ENCODE results near the gene VRTN. TPM values are rescaled to one million over a fixed set of nuclear protein-coding genes. Genes with fewer than 3 reads are reported as not detected.
A peak's percentile ranks its signal among the peaks of the same experiment; 100 is the strongest.

The VRTN gene
- total RNA-seq, 4 donors from 2014 or later: not detected

GRCh38 chr14:74402401-74403251 lies 54.4 kb downstream of the VRTN start:
- no peak overlapping the region for H3K4me3 ChIP-seq
- 46 to 57% methylated on average over 9 to 10 of the region's 10 CpGs for WGBS, 2 donors
- no peaks in the 10 kb centered on the region for H3K9me3 ChIP-seq
- peak overlapping the region in 1 of 4 donors; percentile 56 for H3K27ac ChIP-seq
- TF ChIP-seq POLR2A (IDR thresholded peaks at IDR 0.05) (no peak), EP300 (IDR thresholded peaks at IDR 0.05) (no peak)
- TF ChIP-seq, protein P1, sequence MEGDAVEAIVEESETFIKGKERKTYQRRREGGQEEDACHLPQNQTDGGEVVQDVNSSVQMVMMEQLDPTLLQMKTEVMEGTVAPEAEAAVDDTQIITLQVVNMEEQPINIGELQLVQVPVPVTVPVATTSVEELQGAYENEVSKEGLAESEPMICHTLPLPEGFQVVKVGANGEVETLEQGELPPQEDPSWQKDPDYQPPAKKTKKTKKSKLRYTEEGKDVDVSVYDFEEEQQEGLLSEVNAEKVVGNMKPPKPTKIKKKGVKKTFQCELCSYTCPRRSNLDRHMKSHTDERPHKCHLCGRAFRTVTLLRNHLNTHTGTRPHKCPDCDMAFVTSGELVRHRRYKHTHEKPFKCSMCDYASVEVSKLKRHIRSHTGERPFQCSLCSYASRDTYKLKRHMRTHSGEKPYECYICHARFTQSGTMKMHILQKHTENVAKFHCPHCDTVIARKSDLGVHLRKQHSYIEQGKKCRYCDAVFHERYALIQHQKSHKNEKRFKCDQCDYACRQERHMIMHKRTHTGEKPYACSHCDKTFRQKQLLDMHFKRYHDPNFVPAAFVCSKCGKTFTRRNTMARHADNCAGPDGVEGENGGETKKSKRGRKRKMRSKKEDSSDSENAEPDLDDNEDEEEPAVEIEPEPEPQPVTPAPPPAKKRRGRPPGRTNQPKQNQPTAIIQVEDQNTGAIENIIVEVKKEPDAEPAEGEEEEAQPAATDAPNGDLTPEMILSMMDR (IDR thresholded peaks at IDR 0.05): no peak
- H3K27me3 ChIP-seq: no peaks in the 10 kb centered on the region
- no peak for DNase-seq (ENCODE audit: low spot score in 2 of 2)
- peaks cover 0 to 23% (median 11%) of the 10 kb centered on the region in 4 donors for H3K4me1 ChIP-seq
- no peaks in the 10 kb centered on the region for H3K36me3 ChIP-seq

- H3K4me3 ChIP-seq: no peak overlapping the region
- H3K4me1 ChIP-seq: peaks cover 0 to 23% (median 11%) of the 10 kb centered on the region in 4 donors
- no peak for TF ChIP-seq EP300 (IDR thresholded peaks at IDR 0.05)
- TF ChIP-seq POLR2A (IDR thresholded peaks at IDR 0.05): no peak
- TF ChIP-seq, protein P1 (IDR thresholded peaks at IDR 0.05): no peak
- no peaks in the 10 kb centered on the region for H3K27me3 ChIP-seq
- H3K9me3 ChIP-seq: no peaks in the 10 kb centered on the region
- no peak overlapping the region for H3K27ac ChIP-seq
- no peaks in the 10 kb centered on the region for H3K36me3 ChIP-seq
- WGBS, 2 donors: 87 to 94% methylated on average over 12 of the region's 12 CpGs
- DNase-seq (ENCODE audit: low spot score in 2 of 2): no peak
Observed at GRCh38 chr14:74403619-74404417, 55.5 kb downstream of the VRTN start.

GRCh38 chr14:74404435-74404834 lies 56.2 kb downstream of the VRTN start:
- H3K9me3 ChIP-seq: no peaks in the 10 kb centered on the region
- H3K36me3 ChIP-seq: no peaks in the 10 kb centered on the region
- 48 to 50% methylated on average over 7 of the region's 7 CpGs for WGBS, 2 donors
- H3K27ac ChIP-seq: no peak overlapping the region
- no peak for DNase-seq (ENCODE audit: low spot score in 2 of 2)
- no peak overlapping the region for H3K4me3 ChIP-seq
- TF ChIP-seq, protein P1 (IDR thresholded peaks at IDR 0.05): no peak
- TF ChIP-seq POLR2A (IDR thresholded peaks at IDR 0.05) (no peak), EP300 (IDR thresholded peaks at IDR 0.05) (no peak)
- H3K27me3 ChIP-seq: no peaks in the 10 kb centered on the region
- peaks cover 0 to 23% (median 11%) of the 10 kb centered on the region in 4 donors for H3K4me1 ChIP-seq

GRCh38 chr14:74405663-74406062 lies 57.4 kb downstream of the VRTN start:
- WGBS, 2 donors: 63 to 75% methylated on average over 4 of the region's 4 CpGs
- H3K9me3 ChIP-seq: no peaks in the 10 kb centered on the region
- no peak for TF ChIP-seq POLR2A (IDR thresholded peaks at IDR 0.05)
- TF ChIP-seq EP300 (IDR thresholded peaks at IDR 0.05): no peak
- TF ChIP-seq, protein P1 (IDR thresholded peaks at IDR 0.05): no peak
- no peak overlapping the region for H3K4me3 ChIP-seq
- H3K27me3 ChIP-seq: no peaks in the 10 kb centered on the region
- peaks cover 0 to 23% (median 11%) of the 10 kb centered on the region in 4 donors for H3K4me1 ChIP-seq
- no peak overlapping the region for H3K27ac ChIP-seq
- H3K36me3 ChIP-seq: no peaks in the 10 kb centered on the region
- DNase-seq (ENCODE audit: low spot score in 2 of 2): no peak

Measured in tibial nerve (tissue), 4 donors.